Activated CD8-positive, alpha-beta memory T cell treated with anti-CD3 and anti-CD28 coated beads, Interleukin-2, amount 50 U/mL, for 24 hours (primary cell): ENCODE results near the gene CFAP299.
A peak's percentile ranks its signal among the peaks of the same experiment; 100 is the strongest.
"Not testable (repeated sequence)": the region's sequence is repeated elsewhere in the genome, so short reads cannot be mapped to it uniquely, and the experiment has no call there.

Experiments used
- DNase-seq: peaks from one replicate; pipeline ENCODE4 v3.0.0-alpha.2; 2020; ENCODE audit errors: extremely low read depth

The CFAP299 gene

GRCh38 chr4:80335554-80336358, at the start of gene CFAP299:
TSS of gene CFAP299 (plus strand) at chr4:80335730.
- peak; percentile 29 for DNase-seq

GRCh38 chr4:80286451-80286850, 49.1 kb upstream of the CFAP299 start:
- no peak for DNase-seq

- DNase-seq: not testable (repeated sequence)
Observed at GRCh38 chr4:80290665-80291064, 44.9 kb upstream of the CFAP299 start.

- DNase-seq: no peak
Observed at GRCh38 chr4:80294206-80294605, 41.3 kb upstream of the CFAP299 start.

- no peak for DNase-seq
Observed at GRCh38 chr4:80295336-80295735, 40.2 kb upstream of the CFAP299 start.

GRCh38 chr4:80295826-80296225, 39.7 kb upstream of the CFAP299 start:
- DNase-seq: no peak

- DNase-seq: no peak
Observed at GRCh38 chr4:80301884-80302283, 33.6 kb upstream of the CFAP299 start.

- no peak for DNase-seq
Observed at GRCh38 chr4:80302616-80303223, 32.8 kb upstream of the CFAP299 start.

GRCh38 chr4:80305466-80305865, 30.1 kb upstream of the CFAP299 start:
- no peak for DNase-seq

- DNase-seq: no peak
Observed at GRCh38 chr4:80306260-80306659, 29.3 kb upstream of the CFAP299 start.

GRCh38 chr4:80307183-80307735, 28.3 kb upstream of the CFAP299 start:
- DNase-seq: no peak

- no peak for DNase-seq
Observed at GRCh38 chr4:80307774-80308465, 27.6 kb upstream of the CFAP299 start.

- no peak for DNase-seq
Observed at GRCh38 chr4:80308466-80308822, 27.1 kb upstream of the CFAP299 start.

GRCh38 chr4:80309294-80310004, 26.1 kb upstream of the CFAP299 start:
- DNase-seq: no peak

- DNase-seq: no peak
Observed at GRCh38 chr4:80311130-80311529, 24.4 kb upstream of the CFAP299 start.

GRCh38 chr4:80312124-80312523, 23.4 kb upstream of the CFAP299 start:
- DNase-seq: no peak

GRCh38 chr4:80313627-80314026, 21.9 kb upstream of the CFAP299 start:
- DNase-seq: no peak

- DNase-seq: not testable (repeated sequence)
Observed at GRCh38 chr4:80315848-80316247, 19.7 kb upstream of the CFAP299 start.

GRCh38 chr4:80321341-80321740, 14.2 kb upstream of the CFAP299 start:
- no peak for DNase-seq

- DNase-seq: no peak
Observed at GRCh38 chr4:80321776-80322175, 13.8 kb upstream of the CFAP299 start.

- no peak for DNase-seq
Observed at GRCh38 chr4:80322716-80323115, 12.8 kb upstream of the CFAP299 start.

GRCh38 chr4:80324171-80324570, 11.4 kb upstream of the CFAP299 start:
- no peak for DNase-seq
